ENCODE results near the gene ENTHD1.

DNA sequence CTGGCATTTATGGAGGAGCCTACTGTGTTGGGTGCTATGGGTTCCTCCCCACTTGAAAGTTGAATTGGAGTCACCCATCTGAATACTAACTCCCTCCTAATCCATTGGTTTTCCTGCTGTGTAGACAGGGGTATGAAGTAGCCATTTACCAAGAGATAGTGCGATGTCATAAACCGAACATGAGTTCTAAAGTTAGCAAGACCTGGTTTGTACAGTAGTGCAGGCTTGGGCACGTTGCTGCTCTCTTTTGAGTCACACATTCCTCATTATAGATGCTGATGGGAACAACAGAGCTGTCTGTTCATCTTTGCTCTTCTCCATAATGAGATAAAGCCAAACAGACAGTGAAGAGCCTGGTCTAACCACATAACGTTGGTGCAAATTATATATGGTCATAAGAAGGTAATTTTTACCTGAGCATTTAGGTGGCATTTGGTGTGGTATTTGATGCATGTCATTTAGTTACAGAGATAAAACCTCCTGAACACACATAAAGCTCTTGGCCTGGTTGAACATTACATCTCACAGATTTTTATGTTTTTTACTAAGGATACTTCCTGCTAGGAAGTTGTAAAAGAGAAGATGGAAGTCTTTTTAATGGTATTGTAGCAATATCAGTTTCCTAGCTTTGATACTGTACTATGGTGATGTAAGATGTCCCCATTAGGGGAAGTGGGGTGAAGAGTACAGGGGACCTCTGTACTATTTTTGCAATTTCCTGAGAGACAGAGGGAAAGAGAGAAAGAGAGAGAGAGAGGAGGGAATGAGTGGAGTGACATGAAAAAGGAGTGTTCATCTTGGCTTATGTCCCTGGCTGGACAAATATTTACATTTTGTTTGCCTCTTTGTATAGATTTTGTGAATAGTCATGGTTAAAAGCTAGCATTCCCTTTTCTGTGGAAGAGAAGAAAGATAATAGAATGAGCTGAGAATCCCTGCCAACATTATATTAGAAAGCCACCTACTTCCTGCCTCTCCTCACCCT lies 35.3 kb upstream of the ENTHD1 start:
- TF ChIP-seq, protein P1, sequence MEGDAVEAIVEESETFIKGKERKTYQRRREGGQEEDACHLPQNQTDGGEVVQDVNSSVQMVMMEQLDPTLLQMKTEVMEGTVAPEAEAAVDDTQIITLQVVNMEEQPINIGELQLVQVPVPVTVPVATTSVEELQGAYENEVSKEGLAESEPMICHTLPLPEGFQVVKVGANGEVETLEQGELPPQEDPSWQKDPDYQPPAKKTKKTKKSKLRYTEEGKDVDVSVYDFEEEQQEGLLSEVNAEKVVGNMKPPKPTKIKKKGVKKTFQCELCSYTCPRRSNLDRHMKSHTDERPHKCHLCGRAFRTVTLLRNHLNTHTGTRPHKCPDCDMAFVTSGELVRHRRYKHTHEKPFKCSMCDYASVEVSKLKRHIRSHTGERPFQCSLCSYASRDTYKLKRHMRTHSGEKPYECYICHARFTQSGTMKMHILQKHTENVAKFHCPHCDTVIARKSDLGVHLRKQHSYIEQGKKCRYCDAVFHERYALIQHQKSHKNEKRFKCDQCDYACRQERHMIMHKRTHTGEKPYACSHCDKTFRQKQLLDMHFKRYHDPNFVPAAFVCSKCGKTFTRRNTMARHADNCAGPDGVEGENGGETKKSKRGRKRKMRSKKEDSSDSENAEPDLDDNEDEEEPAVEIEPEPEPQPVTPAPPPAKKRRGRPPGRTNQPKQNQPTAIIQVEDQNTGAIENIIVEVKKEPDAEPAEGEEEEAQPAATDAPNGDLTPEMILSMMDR (IDR thresholded peaks at IDR 0.05; ENCODE audit: low read depth, low read length) = no peak
- TF ChIP-seq, protein P2, sequence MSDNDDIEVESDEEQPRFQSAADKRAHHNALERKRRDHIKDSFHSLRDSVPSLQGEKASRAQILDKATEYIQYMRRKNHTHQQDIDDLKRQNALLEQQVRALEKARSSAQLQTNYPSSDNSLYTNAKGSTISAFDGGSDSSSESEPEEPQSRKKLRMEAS (IDR thresholded peaks at IDR 0.05; ENCODE audit: low read depth, low read length) = no peak
- TF ChIP-seq POLR2A (IDR thresholded peaks at IDR 0.05; ENCODE audit: extremely low read depth, insufficient read length) = no peak
- TF ChIP-seq MYC (IDR thresholded peaks at IDR 0.05; ENCODE audit: low read depth, low read length) = no peak

Data from NB4 (cell line).